Stimulated activated CD8-positive, alpha-beta memory T cell treated with anti-CD3 and anti-CD28 coated beads, Interleukin-4, amount 100 ng/mL, for 4 hours (primary cell): ENCODE data around the gene TOMM6.

ENCODE experiments used
- DNase-seq, 2 donors: peaks; one replicate each; pipeline ENCODE4 v3.0.0-alpha.2; 2020; ENCODE audit warnings: low read depth in 2 of 2, low spot score in 1 of 2

TOMM6 gene

DNA sequence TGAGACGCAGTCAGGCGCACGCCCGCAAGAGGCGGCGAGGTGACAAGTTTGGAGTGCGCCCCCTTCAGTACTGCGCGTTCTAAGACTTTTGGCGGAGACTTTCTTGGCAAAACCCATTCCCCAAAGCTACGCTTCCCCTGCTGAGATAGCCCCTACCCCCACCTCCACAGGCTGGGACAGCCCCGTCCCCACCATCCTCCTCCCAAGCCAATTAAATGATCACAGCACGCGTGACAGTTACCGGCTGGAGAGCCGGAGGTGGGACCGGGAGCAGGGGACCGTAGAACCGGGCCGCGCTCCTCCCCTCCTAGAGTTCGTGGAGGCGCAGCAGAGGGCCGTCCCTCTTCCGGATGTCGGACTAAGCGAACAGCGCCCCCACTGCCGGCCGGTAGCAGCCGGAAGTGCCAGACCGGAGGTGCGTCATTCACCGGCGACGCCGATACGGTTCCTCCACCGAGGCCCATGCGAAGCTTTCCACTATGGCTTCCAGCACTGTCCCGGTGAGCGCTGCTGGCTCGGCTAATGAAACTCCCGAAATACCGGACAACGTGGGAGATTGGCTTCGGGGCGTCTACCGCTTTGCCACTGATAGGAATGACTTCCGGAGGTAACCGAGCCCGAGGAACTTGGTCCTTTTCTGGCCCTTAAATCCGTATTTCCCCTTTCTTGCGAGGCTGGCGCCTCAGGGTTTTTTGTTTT, at the start of gene TOMM6:
TOMM6 (plus strand) TSS at position 476 of the 699 bp plus-strand sequence; CDS start at position 480, 4 bp downstream.
- peak; percentile 89 to 90 for DNase-seq

DNA sequence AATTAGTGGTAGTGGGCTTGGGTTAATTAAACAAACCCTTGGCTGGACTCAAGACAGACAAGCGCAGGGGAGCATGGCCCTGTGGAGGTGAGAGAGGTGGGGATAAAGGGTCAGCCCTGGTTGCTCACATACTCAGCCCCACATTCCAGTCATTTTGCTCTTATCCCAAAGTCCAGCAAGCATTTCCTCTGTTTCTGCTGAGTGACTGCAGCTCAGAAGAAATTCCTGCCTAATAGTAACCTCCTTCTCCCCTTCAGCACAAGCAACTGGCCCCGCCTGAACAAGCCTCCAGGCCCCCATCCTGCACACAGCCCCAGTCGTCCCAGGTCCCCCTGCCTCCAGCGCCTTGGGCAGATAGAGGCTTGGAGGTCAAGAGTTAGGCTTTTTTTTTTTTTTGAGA, 48.5 kb upstream of the TOMM6 start:
- no peak for DNase-seq

DNA sequence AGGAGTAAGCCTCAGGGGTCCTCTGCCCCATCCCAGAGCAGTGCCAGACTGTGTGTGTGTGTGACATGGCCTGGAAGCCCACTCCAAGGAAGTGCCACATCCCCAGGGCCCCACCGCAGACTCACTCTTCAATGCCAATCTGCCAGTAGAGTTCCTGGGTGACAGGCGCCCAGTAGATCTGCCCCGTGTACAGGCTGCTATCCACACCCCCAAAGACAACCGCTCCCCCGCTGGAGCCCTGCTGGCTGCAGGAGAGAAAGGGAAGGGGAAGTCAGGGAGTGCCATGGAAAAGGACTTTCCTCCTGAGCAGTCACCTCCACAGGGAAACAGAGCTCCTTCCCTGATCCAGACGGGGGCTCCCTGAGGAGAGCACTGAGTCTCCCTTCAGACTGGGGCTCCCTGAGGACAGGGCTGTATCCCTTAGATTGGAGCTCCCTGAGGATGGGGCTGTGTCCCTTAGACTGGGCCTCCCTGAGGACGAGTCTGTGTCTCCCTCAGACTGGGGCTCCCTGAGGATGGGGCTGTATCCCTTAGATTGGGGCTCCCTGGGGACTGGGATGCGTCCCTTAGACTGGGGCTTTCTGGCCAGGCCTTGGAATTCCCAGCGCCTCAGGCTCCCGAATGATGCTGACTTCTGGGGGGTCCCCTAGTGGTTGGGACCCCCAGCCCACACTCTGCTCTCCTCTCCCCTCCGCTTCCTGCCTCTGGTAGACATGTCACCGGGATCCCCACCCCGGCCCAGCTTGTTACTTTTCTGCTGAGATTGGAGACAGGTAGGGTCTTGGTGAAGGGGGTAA, 46.9 kb upstream of the TOMM6 start:
- no peak for DNase-seq

DNA sequence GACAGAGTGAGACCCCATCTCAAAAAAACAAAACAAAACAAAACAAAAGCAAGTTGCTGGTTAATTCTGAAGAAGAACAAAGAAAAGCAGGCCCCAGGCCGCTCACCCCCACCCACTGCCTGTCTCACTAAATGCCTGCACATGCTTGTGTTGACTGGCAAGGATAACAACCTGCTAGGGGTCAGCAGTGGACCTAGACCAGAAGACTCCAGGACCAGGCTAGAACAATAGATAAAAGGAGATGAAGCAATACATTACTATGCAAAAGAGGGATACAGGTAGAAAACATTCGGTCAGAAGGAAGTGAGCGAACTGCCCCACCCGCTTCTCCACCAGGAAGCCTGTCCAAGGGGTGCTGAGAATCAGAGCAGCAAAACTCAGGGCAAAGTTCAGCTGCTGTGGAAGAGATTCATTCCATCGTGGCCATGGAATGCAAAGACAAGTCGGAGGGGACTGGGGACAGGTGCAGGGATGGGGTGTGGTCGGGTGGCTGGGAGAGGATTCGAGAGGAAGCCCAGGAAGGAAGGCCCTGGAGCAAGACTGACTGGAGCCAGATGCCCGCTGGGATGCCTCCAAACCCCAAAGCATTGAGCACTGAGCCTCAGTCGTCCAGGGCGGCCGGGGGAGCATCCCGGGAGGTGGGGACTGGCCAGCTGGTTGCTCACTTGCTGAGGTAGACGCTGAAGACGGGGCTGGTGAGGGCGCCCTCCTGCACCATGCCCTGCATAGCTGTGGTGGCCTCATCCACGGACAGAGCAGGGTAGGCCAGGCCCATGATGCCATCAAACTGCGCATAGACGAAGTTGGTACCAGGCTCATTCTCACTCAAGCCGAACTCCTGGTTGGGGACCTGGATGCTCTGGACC, 45.6 kb upstream of the TOMM6 start:
- DNase-seq = no peak

DNA sequence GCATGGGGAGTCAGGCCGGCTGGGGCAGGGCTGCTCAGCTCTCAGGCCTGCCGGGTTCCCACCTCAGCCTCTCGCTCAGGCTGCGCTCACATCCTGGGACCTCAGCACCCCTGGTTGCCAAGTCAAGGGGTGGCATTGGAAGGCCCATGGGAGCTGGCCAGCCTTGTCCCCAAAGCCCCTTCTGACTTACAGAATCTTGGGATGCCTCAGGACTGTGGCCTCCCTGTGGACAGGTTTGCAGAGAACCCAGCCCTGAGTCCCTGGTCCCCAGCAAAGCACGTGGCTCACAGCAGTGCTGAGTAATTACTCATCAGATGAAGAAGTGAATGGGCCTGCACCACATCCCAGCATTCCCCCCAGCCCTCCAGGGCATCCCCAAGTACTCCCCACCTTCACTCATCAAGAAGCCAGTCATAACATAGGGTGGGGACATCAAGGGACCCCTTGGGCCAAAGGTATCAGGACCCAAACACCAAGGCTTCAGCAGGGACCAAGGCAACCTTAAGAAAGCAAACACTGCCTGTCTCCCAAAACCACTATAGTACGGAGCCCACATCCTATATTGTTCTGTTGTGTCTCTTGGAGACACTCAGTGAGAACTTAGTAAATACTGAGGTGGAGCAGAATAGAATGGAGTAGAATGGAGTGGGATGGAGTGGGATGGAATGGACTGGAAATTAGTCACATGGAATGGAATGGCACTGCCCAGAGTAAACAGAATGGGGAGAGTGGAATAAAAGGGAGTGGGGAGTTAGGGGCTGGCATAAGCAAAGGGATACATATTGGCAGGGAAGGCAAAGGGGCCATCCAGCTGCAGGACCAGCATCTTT, 43.9 kb upstream of the TOMM6 start:
- DNase-seq = no peak

DNA sequence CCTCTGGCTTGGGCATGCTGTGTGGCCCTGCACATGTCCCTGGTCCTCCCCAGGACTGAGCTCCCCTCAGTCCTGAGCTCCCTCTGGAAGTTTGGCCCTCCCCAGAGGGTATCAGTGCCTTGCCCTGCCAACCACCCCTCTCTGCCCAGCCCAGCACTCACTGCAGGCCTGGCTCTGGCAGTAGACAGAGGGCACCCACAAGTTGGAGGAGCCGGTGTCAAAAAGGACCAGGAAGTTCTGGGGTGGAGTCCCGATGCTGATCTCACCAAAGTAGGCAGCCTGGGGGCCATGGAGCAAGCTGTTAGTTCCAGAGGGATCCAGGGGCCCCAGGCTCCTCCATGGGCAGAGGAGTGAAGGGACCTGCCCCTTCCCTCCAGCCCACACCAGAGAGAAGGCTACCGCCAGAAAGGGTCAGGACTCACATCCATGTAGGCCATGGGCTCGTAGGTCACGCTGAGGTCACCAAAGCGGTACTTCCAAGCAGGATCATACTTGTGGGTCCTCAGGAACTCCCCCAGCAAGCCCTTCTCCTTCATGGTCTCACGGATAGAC, 43.2 kb upstream of the TOMM6 start:
- no peak for DNase-seq

DNA sequence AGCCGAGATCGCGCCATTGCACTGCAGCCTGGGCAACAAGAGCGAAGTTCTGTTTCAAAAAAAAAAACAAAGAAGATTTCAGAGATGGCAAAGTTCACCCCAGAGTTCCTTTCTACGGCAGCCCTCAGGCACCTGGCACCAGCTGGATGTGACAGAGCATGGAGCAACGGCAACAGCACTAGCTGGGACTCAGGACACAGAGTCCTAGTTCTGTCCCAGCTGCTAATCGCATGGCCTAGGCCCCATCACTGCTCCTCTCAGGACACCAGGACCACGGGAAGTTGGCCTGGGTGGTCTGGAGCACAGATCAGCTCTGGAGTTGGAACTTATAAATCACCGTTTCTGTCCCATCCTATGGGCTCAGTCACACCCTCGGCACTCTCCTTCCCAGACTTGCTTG, 41.4 kb upstream of the TOMM6 start:
- DNase-seq = no peak

DNA sequence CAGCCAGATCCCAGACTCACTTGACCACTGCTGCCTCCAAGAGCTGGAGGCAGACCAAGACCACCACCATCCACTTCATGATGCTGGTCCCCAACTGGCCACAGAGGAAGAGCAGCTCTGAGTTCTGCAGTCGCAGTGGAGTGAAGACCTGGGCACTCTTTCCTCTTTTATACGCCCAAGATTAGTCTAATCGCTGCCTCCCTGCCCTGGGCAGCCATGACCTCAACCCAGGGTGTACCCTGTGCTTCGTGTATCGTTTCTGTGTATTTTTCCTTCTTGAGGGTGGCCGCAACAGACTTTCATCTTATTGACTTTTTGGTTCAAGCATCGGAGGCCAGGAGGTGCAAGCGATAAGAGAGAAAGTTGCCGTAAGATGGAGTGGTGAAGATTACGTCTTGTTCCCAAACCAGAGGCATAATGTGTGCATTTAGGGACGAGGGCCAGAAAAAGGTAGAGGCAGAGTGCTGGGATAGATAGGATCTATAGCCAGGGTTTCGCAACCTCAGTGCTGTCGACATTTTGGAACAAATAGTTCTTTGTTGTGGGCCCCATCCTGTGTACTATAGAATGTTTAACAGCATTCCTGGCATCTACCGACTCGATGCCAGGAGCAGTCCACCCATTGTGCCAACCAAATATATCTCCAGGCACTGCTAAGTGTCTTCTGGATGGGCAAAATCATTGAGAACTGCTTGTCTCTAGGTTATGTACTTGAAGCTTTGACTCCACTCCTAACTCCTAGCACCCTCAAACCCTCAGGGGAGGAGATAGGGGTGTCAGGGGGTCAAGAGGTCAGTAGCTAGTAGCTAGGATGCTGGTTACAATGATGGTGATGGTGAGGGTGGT, 40.0 kb upstream of the TOMM6 start, which contains the start of gene PGC:
PGC (minus strand) TSS at position 142 of the 846 bp plus-strand sequence; CDS start at position 79, 63 bp downstream.
- DNase-seq = no peak

DNA sequence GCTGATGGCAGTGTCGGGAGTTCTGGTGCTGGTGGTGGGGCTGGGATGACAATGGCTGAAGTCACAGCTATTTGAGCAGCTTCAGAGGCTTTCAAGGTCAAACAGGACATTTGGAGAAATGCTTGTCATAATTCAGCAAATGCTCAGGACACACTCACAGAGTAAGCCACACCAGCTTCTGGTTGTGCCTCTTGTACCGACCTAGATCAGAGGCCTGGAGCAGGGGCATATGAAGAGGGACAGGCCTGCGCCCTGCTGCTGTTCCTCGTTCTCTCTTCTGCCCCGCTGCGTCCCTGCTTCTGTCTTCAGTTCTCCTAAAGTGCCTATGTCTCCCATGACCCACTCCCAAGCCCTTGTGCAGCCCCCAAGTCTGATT, 39.4 kb upstream of the TOMM6 start:
- no peak for DNase-seq

DNA sequence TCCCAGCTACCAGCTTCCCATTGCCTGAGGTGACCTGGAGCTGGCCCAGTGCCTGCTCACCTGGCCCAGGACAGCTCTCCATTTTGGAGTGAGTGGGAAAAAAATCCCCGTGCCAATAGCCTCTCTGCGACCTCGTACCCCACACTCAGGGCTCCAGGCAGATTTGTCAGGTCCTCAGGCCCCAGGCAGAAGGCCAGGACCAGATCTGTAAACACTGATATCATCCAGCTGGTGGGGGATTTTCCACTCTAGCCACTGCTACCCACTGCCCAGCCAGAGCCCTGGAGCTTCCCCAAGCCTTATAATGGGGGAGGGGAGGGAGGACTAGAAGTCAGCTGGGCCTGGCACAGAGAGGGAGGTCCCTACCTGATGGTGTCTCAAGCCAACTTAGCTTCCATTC, 39.0 kb upstream of the TOMM6 start:
- DNase-seq = no peak

DNA sequence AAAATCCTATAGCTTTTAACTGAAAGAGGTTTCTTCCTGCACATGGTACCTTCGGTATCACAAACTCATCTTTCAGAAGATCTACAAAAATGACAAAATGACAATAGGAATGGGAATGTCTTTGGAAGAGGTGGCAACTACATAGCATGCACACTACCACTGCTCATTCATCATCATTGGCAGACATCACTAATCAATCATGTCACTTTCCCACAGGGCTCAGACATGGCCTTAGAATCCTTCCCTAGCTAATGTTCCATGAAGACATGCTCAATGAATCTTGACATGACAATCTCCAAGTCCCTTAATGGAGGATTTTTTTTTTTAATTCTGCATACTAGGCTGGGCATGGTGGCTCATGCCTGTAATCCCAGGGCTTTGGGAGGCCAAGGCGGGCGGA, 37.1 kb upstream of the TOMM6 start:
- DNase-seq = no peak

DNA sequence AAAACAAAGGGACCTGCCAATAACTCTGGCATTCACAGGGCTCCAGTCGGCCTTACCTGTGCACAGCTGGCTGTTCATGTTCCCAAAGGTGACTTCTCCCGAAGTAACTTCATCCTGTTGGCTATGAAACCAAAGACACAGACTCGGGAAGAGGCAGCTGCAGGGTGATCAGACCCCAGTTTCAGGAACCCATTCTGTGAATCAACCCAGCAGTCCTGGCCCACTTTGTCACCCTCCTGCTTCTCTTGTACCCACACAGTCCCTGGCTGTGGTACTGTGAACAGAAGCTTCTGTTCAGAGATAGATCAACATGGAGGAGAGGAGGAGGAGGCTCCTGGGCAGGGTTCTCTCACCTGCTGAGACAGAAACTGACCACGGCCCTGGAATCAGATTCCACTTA, 31.6 kb upstream of the TOMM6 start:
- no peak for DNase-seq

DNA sequence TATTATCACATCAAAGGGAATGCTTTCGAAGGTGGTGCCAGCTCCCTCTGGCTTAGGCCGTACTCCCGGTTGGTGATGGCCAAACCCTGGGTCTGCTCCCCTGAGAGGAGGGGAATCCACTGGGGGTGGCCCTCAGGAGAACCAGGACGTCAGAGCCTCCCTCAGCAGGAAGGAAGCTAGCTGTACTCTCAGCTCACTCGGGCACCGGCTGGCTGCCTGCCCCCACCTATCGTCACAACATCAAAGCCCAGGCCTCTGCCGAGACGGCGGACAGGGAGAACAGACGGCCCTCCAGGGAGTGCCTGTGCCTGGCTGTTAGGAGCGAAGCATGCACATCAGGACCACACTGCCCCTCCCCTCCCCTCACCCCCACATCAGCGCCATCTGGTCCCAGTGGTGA, 31.1 kb upstream of the TOMM6 start:
- no peak for DNase-seq

DNA sequence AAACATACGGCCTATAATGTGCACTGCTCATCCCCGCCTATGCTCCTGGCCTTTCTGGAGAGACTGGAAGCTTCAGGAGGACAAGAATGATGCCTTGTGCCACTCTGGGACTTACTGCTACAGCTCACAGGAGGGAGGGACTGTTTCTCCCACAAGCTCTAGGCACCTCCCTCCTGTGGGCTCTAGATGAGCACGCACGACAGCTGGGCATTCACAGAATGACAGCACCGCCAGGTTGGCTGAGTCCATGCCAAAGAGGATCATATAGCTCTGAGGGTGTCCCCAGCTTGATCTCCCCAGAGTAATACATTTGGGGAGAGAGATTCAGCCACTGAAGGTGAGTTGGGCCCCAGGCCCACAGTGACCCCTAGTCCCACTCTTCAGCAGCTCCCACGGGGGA, 30.2 kb upstream of the TOMM6 start:
- no peak for DNase-seq

DNA sequence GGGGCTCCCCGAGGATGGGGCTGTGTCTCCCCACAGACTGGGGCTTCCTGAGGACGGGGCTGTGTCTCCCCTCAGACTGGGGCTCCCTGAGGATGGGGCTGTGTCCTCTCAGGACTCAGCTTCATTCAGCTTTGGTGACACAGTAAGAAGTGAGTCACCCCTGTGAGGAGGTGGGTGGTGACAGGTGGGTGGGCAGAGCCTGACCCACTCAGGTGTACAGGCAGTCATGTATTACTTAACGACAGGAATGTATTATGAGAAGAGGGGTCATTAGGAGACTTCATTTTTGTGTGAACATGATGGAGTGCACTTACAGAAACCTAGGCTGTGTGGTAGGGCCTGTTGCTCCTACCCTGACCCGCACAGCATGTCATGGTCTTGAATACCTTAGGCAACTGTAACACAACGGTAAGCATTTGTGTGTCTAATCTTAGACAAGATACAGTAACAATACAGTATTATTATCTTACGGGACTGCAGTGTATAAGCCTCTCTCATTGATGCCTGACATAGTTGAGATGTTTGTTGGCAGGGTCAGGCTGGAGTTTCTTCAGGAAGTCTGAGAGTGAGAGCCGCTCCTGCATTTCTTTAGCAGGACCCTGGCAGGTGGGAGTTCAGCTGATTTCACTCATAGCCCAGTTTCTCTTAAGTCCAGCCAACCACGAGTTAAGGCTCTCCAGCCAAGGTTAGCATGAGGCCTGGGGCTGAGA, 29.4 kb upstream of the TOMM6 start:
- no peak for DNase-seq

DNA sequence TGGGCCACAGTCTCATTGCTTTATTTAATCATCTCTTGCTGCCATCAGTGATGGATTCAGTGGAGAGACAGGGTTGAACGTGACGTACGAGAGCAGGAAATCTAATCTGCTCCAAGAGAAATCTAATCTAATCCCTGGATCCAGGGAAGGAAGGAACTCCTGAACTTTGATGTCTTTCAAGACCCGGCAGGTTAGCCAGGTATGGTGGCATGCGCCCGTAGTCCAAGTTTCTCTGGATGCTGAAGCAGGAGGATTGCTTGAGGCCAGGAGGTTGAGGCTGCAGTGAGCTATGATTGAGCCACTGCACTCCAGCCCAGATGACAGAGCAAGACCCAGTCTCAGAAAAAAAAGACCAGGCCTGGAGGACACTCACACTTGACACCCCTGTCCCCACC, 28.9 kb upstream of the TOMM6 start:
- DNase-seq = no peak

DNA sequence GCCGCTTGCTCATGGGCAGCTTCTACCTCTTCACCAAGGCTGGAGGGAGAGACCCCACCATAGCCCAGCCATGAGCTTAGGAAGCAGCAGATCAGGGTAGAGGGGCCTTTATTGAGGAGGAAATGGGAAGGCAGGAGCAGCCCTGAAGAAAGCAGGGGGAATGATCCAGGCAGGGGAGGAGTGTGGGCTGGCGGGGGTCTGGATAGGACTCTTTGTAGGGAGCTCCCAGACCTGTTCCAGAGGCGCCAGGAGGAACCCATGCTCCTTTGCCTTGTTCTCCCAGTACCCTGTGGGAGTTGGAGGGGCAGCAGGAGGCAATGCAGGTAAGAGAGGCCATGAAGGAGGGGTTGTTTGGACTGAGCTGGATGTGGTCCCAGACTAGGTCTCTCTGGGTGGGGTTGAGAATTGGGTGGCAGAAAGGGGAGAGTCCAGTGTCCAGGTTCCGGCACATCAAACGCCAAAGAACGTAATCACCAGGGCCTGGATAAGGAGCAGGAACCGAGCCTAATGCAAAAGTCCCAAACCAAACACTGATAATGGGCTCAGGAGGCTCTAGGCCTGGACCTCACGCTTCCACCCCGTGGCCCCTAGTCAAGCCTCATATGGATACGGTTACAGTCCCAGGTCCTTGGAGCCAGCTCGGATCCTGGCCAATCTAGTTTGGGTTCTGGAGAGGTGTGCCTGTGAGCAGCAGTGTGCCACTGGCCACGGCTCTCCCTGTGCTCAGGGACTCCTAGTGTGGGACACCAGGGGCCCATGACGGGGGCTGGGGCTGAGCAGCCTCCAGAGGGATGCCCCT, 28.2 kb upstream of the TOMM6 start:
- DNase-seq = no peak

DNA sequence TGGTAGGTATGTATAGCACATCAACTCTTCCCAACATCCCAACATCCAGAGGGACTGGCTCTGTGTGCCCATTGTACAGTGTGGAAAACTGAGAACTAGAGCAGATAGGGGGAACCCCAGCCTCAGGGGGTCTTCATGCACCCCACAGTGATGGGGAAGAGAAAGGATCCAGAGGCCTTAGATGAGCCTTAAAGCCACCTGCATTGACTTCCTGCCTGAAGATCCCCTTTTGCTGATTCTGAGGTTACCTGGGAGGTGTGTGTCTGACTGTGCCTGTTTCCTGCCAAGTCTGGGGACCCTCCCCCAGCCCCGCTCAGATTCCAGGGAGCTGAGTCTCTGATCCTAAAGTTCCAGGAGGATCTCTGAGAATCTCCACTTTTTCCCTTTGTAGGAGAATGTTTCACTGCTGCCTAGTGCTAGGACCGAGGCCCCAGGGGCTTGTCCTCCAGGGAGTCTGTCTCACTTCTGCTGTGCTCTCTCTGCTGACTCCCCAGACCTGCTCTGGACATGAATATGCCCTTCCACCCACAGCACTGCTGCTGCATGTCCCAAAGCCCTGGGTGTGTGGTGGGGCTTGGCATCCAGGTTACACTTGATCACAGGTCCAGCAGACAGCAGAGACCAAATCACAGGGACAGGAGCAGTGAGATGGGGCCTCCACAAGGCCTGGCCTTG, 27.5 kb upstream of the TOMM6 start:
- no peak for DNase-seq
